T-helper 2 cell treated with Interferon-gamma antibody and Interleukin-4, amounts not matched to agents 5 μg/mL and 100 μg/mL, for 36 hours (primary cell): ENCODE measurements around the gene ZNF891.

ENCODE experiments used
- DNase-seq: peaks from one replicate; pipeline ENCODE4 v3.0.0; 2021; ENCODE audit warnings: low spot score
- H3K27ac Mint-ChIP-seq: one replicate; pipeline ENCODE4 v1.8.0; 2021; ENCODE audit warnings: mild to moderate bottlenecking, mixed read lengths
- H3K27me3 Mint-ChIP-seq: one replicate; pipeline ENCODE4 v1.8.0; 2021; ENCODE audit warnings: low read depth, mixed read lengths
- H3K36me3 Mint-ChIP-seq: one replicate; pipeline ENCODE4 v1.8.0; 2021; ENCODE audit warnings: low read depth, mixed read lengths
- H3K4me1 Mint-ChIP-seq: one replicate; pipeline ENCODE4 v1.8.0; 2021; ENCODE audit warnings: low read depth, mixed read lengths
- H3K4me3 Mint-ChIP-seq: one replicate; pipeline ENCODE4 v1.8.0; 2022; ENCODE audit warnings: mild to moderate bottlenecking, moderate library complexity, mixed read lengths
- H3K9me3 Mint-ChIP-seq: one replicate; pipeline ENCODE4 v1.8.0; 2021; ENCODE audit warnings: mixed read lengths

Gene ZNF891

DNA sequence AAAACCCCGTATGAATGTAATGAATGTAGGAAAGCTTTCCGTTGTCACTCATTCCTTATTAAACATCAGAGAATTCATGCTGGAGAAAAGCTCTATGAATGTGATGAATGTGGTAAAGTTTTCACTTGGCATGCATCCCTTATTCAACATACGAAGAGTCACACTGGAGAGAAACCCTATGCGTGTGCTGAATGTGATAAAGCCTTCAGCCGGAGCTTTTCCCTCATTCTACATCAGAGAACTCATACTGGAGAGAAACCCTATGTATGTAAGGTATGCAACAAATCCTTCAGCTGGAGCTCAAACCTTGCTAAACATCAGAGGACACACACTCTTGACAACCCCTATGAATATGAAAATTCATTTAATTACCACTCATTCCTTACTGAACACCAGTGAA, 23.8 kb downstream of the ZNF891 start:
- Mint-ChIP-seq H3K4me3 (no peak overlapping the region), H3K36me3 (peaks cover 71% of the 10 kb centered on the region), H3K27me3 (no peaks in the 10 kb centered on the region), H3K9me3 (peaks cover 78% of the 10 kb centered on the region), H3K27ac (no peak overlapping the region), H3K4me1 (no peaks in the 10 kb centered on the region)
- no peak for DNase-seq

DNA sequence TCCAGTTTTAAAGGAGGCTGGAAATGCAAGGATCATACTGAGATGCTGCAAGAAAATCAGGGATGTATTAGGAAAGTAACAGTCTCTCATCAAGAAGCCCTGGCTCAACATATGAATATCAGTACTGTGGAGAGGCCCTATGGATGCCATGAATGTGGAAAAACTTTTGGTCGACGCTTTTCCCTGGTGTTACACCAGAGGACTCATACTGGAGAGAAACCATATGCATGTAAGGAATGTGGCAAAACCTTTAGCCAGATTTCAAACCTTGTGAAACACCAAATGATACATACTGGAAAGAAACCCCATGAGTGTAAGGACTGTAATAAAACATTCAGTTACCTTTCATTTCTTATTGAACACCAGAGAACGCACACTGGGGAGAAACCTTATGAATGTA, 24.5 kb downstream of the ZNF891 start:
- Mint-ChIP-seq H3K27ac (no peak overlapping the region), H3K9me3 (peaks cover 83% of the 10 kb centered on the region), H3K4me3 (no peak overlapping the region), H3K36me3 (peaks cover 76% of the 10 kb centered on the region), H3K27me3 (no peaks in the 10 kb centered on the region), H3K4me1 (no peaks in the 10 kb centered on the region)
- DNase-seq = no peak

DNA sequence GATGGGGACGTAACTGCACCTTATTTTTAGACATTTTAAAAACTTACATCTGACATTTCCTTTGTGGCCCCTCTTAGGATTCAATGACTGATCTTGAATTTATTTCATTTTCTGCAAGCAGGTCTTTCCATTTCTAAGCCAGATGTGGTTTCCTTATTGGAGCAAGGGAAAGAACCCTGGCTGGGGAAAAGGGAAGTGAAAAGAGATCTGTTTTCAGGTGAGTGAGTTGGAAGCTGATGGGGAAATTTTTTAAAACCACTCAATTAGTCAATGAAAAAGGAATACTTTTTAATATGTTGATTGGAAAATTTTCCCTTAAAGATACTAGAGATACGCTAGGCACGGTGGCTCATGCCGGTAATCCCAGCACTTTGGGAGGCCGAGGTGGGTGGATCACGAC, 46.7 kb downstream of the ZNF891 start:
- no peak for DNase-seq
- H3K4me1 Mint-ChIP-seq = peaks cover 7% of the 10 kb centered on the region
- no peaks in the 10 kb centered on the region for H3K27me3 Mint-ChIP-seq
- peaks cover 58% of the 10 kb centered on the region for H3K9me3 Mint-ChIP-seq
- H3K4me3 Mint-ChIP-seq = no peak overlapping the region
- H3K36me3 Mint-ChIP-seq = peaks cover 73% of the 10 kb centered on the region
- no peak overlapping the region for H3K27ac Mint-ChIP-seq

- DNase-seq = no peak
- H3K4me1 Mint-ChIP-seq = peaks cover 7% of the 10 kb centered on the region
- H3K4me3 Mint-ChIP-seq = no peak overlapping the region
- peaks cover 59% of the 10 kb centered on the region for H3K36me3 Mint-ChIP-seq
- H3K27ac Mint-ChIP-seq = no peak overlapping the region
- H3K9me3 Mint-ChIP-seq = peaks cover 57% of the 10 kb centered on the region
- no peaks in the 10 kb centered on the region for H3K27me3 Mint-ChIP-seq
These were observed 48.8 kb downstream of the ZNF891 start for GRCh38 chr12:133081159-133081780.

- Mint-ChIP-seq H3K27me3 (no peaks in the 10 kb centered on the region), H3K36me3 (peaks cover 53% of the 10 kb centered on the region), H3K27ac (no peak within 1 kb of the TSS), H3K4me1 (peaks cover 7% of the 10 kb centered on the region), H3K9me3 (peaks cover 52% of the 10 kb centered on the region), H3K4me3 (no peak within 1 kb of the TSS)
- peak; percentile 97 for DNase-seq
These were observed 49.5 kb downstream of the ZNF891 start, which contains the start of gene ZNF140 for GRCh38 chr12:133080368-133081158. ZNF140 (plus strand) TSS chr12:133080923; CDS start chr12:133081321, 398 bp downstream.

- Mint-ChIP-seq H3K36me3 (peaks cover 48% of the 10 kb centered on the region), H3K27me3 (no peaks in the 10 kb centered on the region), H3K27ac (no peak overlapping the region), H3K4me3 (no peak overlapping the region), H3K4me1 (peaks cover 7% of the 10 kb centered on the region), H3K9me3 (peaks cover 50% of the 10 kb centered on the region)
- DNase-seq = peak; percentile 95
These were observed 50.1 kb downstream of the ZNF891 start for GRCh38 chr12:133080026-133080367.

DNA sequence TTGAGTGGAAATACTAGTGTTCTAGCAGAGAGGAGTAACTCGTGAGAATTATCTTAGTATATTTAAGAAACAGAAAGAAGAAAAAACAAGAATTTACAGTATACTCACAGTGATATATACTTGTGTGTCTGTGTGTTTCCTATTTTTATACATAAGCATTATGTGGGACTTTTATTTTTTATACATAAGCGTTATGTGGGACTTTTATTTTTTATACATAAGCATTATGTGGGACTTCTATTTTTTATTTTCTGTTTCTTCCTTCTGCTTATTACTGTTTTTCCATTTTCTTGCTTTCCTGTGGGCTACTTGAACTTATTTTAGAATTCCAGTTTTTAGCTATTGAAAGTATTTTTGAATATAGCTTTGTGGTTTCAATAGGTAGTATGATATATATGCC, 56.2 kb downstream of the ZNF891 start:
- Mint-ChIP-seq H3K4me1 (no peaks in the 10 kb centered on the region), H3K9me3 (peaks cover 46% of the 10 kb centered on the region), H3K4me3 (no peak overlapping the region), H3K36me3 (peaks cover 5% of the 10 kb centered on the region), H3K27ac (no peak overlapping the region), H3K27me3 (no peaks in the 10 kb centered on the region)
- DNase-seq = no peak

DNA sequence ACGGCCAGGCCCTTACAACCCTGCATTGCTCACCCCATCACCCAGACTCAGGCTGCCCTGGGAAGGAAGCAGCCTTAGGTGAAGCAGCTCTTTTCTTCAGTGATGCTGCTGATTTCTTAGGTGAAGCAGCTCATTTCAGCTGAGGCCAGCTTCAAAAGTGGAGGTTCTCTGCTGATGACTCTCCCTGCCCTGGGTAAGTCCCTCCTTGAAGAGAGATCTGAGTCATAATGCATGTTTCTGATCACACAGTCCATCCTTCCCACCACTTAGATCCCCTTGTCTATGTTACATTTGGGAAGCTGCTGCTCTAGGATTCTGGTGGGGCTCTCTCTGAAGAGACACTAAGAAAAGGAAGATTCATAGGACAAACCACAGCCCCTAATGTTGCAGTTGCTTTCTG, 66.5 kb downstream of the ZNF891 start:
- H3K4me1 Mint-ChIP-seq = no peaks in the 10 kb centered on the region
- peaks cover 7% of the 10 kb centered on the region for H3K36me3 Mint-ChIP-seq
- no peak overlapping the region for H3K27ac Mint-ChIP-seq
- no peak for DNase-seq
- H3K27me3 Mint-ChIP-seq = no peaks in the 10 kb centered on the region
- no peak overlapping the region for H3K4me3 Mint-ChIP-seq
- H3K9me3 Mint-ChIP-seq = peaks cover 73% of the 10 kb centered on the region

DNA sequence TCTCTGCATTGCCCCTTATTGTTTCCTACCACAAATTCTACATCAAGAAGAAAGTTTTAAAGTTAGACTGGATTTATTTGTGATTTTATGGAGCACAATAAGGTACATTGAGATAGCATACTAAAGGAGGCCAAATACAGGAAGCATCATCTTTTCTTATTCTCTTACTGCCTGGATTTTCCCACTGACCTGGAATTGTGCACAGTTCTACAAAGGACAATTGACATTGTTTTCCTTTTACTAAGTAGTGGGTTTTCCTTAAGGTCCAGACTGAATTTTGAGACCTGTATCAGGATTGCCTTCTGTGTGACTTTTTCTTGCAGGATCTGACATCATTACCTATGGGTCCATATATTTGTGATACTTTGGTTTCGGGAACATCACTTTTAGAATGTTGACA, 68.1 kb downstream of the ZNF891 start:
- Mint-ChIP-seq H3K27me3 (no peaks in the 10 kb centered on the region), H3K4me3 (no peak overlapping the region), H3K9me3 (peaks cover 79% of the 10 kb centered on the region), H3K27ac (no peak overlapping the region), H3K4me1 (no peaks in the 10 kb centered on the region), H3K36me3 (peaks cover 22% of the 10 kb centered on the region)
- DNase-seq = no peak

DNA sequence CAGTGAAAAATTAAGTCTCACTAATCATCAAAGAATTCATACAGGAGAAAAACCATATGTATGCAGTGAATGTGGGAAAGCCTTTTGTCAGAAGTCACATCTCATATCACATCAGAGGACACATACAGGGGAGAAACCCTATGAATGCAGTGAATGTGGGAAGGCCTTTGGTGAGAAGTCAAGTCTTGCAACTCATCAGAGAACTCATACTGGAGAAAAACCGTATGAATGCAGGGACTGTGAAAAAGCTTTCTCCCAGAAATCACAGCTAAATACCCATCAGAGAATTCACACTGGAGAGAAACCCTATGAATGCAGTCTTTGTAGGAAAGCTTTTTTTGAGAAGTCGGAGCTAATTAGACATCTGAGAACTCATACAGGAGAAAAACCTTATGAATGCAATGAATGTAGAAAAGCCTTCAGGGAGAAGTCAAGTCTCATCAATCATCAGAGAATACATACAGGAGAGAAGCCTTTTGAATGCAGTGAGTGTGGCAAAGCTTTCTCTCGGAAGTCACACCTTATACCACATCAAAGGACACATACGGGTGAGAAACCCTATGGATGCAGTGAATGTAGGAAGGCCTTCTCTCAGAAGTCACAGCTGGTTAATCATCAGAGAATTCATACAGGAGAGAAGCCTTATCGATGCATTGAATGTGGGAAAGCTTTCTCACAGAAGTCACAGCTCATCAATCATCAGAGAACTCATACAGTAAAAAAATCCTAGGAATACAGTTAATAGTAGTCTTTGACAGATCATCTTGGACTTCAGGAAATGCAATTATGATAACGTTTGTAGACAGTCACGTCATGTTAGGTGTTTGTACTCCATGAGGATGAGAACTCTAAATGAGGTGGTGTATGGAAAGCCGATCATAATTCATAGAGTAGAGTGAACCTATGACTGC, 71.6 kb downstream of the ZNF891 start:
- H3K27me3 Mint-ChIP-seq = no peaks in the 10 kb centered on the region
- no peak overlapping the region for H3K27ac Mint-ChIP-seq
- peaks cover 45% of the 10 kb centered on the region for H3K36me3 Mint-ChIP-seq
- peaks cover 70% of the 10 kb centered on the region for H3K9me3 Mint-ChIP-seq
- no peak overlapping the region for H3K4me3 Mint-ChIP-seq
- no peaks in the 10 kb centered on the region for H3K4me1 Mint-ChIP-seq
- DNase-seq = no peak

GRCh38 chr12:133057446-133057845, 72.6 kb downstream of the ZNF891 start:
- H3K27me3 Mint-ChIP-seq = no peaks in the 10 kb centered on the region
- H3K9me3 Mint-ChIP-seq = peaks cover 70% of the 10 kb centered on the region
- H3K27ac Mint-ChIP-seq = no peak overlapping the region
- peaks cover 52% of the 10 kb centered on the region for H3K36me3 Mint-ChIP-seq
- no peak overlapping the region for H3K4me3 Mint-ChIP-seq
- no peak for DNase-seq
- H3K4me1 Mint-ChIP-seq = no peaks in the 10 kb centered on the region
